ENCODE results near the gene PITPNM3. TPM values are rescaled to one million over a fixed set of nuclear protein-coding genes. Genes with fewer than 3 reads are reported as not detected.

The PITPNM3 gene
- polyA plus RNA-seq, 1 donor from 2014 or later: 3.0 TPM

DNA sequence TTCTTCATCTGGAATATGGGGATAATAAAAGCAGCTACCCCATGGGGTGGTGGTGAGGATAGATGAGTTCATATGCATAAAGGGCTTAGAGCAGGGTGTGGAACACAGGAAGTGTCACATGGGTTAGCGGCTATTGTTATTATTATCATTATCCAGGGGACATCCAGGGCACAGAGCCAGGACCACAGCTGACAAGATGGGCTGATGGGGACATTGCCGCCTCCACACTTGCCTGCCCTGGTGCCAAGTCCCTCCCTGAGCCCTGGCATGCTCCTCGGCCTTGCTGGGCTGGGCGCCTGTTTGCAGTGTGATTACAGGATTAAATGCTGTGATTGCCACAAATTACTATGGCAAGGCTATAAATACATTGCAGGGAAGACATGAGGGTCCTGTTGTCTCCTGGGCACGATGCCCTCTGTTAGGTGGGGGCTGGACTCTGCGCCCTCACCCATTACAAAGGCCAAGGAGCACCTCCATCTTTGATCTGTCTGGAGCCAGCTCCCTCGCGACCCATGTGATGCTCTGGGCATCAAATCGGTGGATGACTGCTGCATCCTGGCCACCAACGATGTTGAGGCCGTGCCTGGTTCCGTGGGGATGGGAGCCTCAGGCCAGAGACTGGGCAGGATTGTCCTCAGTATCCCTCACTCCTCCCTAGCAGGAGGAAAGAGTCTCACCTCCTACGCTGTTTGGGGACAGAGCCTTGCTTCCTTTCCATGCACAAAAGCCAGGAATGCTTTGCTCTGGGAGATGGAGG is 68.9 kb downstream of the PITPNM3 start:
- H2AFZ ChIP-seq (ENCODE audit: low read depth, low read length): no peak overlapping the region
- H3K9me2 ChIP-seq (ENCODE audit: insufficient read depth, low read length): no peaks in the 10 kb centered on the region
- no peak overlapping the region for H3K4me3 ChIP-seq (ENCODE audit: low read length)
- H4K20me1 ChIP-seq (ENCODE audit: insufficient read depth): no peaks in the 10 kb centered on the region
- H3K9ac ChIP-seq (ENCODE audit: low read length): no peak overlapping the region
- no peak for TF ChIP-seq SMC3 (conservative IDR thresholded peaks at IDR 0.05; ENCODE audit: poor library complexity)
- no peak for TF ChIP-seq RAD21 (conservative IDR thresholded peaks at IDR 0.05)
- TF ChIP-seq EP300 (conservative IDR thresholded peaks at IDR 0.05; ENCODE audit: poor library complexity, severe bottlenecking): no peak
- TF ChIP-seq, protein P1, sequence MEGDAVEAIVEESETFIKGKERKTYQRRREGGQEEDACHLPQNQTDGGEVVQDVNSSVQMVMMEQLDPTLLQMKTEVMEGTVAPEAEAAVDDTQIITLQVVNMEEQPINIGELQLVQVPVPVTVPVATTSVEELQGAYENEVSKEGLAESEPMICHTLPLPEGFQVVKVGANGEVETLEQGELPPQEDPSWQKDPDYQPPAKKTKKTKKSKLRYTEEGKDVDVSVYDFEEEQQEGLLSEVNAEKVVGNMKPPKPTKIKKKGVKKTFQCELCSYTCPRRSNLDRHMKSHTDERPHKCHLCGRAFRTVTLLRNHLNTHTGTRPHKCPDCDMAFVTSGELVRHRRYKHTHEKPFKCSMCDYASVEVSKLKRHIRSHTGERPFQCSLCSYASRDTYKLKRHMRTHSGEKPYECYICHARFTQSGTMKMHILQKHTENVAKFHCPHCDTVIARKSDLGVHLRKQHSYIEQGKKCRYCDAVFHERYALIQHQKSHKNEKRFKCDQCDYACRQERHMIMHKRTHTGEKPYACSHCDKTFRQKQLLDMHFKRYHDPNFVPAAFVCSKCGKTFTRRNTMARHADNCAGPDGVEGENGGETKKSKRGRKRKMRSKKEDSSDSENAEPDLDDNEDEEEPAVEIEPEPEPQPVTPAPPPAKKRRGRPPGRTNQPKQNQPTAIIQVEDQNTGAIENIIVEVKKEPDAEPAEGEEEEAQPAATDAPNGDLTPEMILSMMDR (IDR thresholded peaks at IDR 0.05; ENCODE audit: poor library complexity, severe bottlenecking): no peak
- no peak for TF ChIP-seq TAF1 (IDR thresholded peaks at IDR 0.05; ENCODE audit: low read depth)
- TF ChIP-seq EZH2 (IDR thresholded peaks at IDR 0.05; ENCODE audit: borderline replicate concordance, insufficient read depth, low read length, poor library complexity, severe bottlenecking): no peak
- TF ChIP-seq MXI1 (conservative IDR thresholded peaks at IDR 0.05; ENCODE audit: poor library complexity, severe bottlenecking): no peak
- no peak for TF ChIP-seq POLR2AphosphoS5 (IDR thresholded peaks at IDR 0.05)
- TF ChIP-seq, protein P2, sequence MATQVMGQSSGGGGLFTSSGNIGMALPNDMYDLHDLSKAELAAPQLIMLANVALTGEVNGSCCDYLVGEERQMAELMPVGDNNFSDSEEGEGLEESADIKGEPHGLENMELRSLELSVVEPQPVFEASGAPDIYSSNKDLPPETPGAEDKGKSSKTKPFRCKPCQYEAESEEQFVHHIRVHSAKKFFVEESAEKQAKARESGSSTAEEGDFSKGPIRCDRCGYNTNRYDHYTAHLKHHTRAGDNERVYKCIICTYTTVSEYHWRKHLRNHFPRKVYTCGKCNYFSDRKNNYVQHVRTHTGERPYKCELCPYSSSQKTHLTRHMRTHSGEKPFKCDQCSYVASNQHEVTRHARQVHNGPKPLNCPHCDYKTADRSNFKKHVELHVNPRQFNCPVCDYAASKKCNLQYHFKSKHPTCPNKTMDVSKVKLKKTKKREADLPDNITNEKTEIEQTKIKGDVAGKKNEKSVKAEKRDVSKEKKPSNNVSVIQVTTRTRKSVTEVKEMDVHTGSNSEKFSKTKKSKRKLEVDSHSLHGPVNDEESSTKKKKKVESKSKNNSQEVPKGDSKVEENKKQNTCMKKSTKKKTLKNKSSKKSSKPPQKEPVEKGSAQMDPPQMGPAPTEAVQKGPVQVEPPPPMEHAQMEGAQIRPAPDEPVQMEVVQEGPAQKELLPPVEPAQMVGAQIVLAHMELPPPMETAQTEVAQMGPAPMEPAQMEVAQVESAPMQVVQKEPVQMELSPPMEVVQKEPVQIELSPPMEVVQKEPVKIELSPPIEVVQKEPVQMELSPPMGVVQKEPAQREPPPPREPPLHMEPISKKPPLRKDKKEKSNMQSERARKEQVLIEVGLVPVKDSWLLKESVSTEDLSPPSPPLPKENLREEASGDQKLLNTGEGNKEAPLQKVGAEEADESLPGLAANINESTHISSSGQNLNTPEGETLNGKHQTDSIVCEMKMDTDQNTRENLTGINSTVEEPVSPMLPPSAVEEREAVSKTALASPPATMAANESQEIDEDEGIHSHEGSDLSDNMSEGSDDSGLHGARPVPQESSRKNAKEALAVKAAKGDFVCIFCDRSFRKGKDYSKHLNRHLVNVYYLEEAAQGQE (IDR thresholded peaks at IDR 0.05; ENCODE audit: borderline replicate concordance): no peak
- H3K27me3 ChIP-seq (ENCODE audit: insufficient read depth, low read depth, low read length): no peaks in the 10 kb centered on the region
- no peaks in the 10 kb centered on the region for H3K79me2 ChIP-seq (replicated peaks; ENCODE audit: insufficient read depth, low read length)
- H3F3A ChIP-seq (ENCODE audit: insufficient read depth, low read length, poor library complexity, severe bottlenecking): no peaks in the 10 kb centered on the region
- H3K9me3 ChIP-seq (ENCODE audit: low read length): no peaks in the 10 kb centered on the region
- H3K27ac ChIP-seq (ENCODE audit: low read length): no peak overlapping the region
- no peak overlapping the region for H3K4me2 ChIP-seq (ENCODE audit: low read length)
- H3K36me3 ChIP-seq (ENCODE audit: insufficient read depth, low read length): no peaks in the 10 kb centered on the region

DNA sequence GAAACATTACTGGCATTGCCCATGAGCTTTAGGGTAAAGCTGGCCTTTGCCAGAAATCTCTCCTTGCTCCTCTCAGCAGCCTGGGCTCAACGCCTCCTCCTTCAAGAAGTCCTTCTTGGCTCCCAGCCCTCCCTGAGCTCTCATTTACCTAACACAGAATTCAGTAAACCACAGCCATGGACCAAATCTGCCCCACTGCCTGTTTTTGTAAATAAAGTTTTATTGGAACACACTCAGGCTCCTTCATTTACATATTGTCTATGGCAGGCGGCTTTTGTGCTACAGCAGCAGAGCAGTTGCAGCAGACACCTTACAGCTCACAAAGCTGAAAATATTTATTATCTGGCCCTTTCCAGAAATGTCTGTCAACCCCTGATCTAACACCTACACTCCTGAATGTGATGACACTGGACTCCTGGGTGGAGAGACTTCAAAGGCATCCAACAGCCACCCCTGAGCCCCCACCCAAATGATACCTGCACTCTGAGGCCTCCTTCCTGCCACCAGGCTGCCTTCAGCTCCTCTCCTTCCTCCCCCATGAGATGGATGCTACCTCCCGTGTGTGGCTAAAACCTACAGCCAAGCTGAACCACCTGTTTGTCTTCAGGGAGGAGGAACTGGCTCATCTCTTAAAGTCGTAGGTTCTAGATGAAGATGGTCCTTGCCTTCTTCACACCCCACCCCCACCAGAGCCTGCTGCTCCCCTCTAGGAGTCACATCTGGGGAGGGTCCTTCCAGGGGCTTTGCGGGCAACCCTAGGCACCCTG is 70.5 kb downstream of the PITPNM3 start:
- no peaks in the 10 kb centered on the region for H3K27me3 ChIP-seq (ENCODE audit: insufficient read depth, low read depth, low read length)
- H3K79me2 ChIP-seq (replicated peaks; ENCODE audit: insufficient read depth, low read length): no peaks in the 10 kb centered on the region
- no peaks in the 10 kb centered on the region for H3K36me3 ChIP-seq (ENCODE audit: insufficient read depth, low read length)
- no peak overlapping the region for H3K4me3 ChIP-seq (ENCODE audit: low read length)
- no peak for TF ChIP-seq EP300 (conservative IDR thresholded peaks at IDR 0.05; ENCODE audit: poor library complexity, severe bottlenecking)
- TF ChIP-seq SMC3 (conservative IDR thresholded peaks at IDR 0.05; ENCODE audit: poor library complexity): no peak
- TF ChIP-seq, protein P1 (IDR thresholded peaks at IDR 0.05; ENCODE audit: poor library complexity, severe bottlenecking): no peak
- H3K4me2 ChIP-seq (ENCODE audit: low read length): no peak overlapping the region
- no peak overlapping the region for H3K9ac ChIP-seq (ENCODE audit: low read length)
- no peaks in the 10 kb centered on the region for H4K20me1 ChIP-seq (ENCODE audit: insufficient read depth)
- no peaks in the 10 kb centered on the region for H3K9me2 ChIP-seq (ENCODE audit: insufficient read depth, low read length)
- no peak overlapping the region for H2AFZ ChIP-seq (ENCODE audit: low read depth, low read length)
- no peak overlapping the region for H3K27ac ChIP-seq (ENCODE audit: low read length)
- no peaks in the 10 kb centered on the region for H3K9me3 ChIP-seq (ENCODE audit: low read length)
- no peaks in the 10 kb centered on the region for H3F3A ChIP-seq (ENCODE audit: insufficient read depth, low read length, poor library complexity, severe bottlenecking)
